Keratinocyte (primary cell): Measurements from ENCODE around the gene FTO. TPM values are rescaled to one million over a fixed set of nuclear protein-coding genes. Genes with fewer than 3 reads are reported as not detected.

Source experiments
- DNase-seq: peaks from one replicate; pipeline ENCODE4 v3.0.0-alpha.2; 2011; ENCODE audit warnings: low read depth, missing footprints, low spot score
- FAIRE-seq: peaks from 2 replicates; lab custom pipeline; 2011; peaks lifted over from hg19 to GRCh38; lab: Jason Lieb, UNC
- H2AFZ ChIP-seq: 2 replicates; pipeline ENCODE4 v1.6.0; 2012; ENCODE audit warnings: low read length, control low read depth, inconsistent platforms; ENCODE audit not compliant: control insufficient read depth
- H3K27ac ChIP-seq: 2 replicates; pipeline ENCODE4 v1.5.1; 2011; ENCODE audit warnings: low read length; ENCODE audit not compliant: control insufficient read depth, insufficient read depth
- H3K27me3 ChIP-seq: 3 replicates; pipeline ENCODE4 v1.6.0; 2011; ENCODE audit warnings: low read length; ENCODE audit not compliant: control insufficient read depth, insufficient read depth; ENCODE audit errors: extremely low read depth
- H3K36me3 ChIP-seq, 2 experiments: 2 replicates in 1 of 2; 3 replicates in 1 of 2; pipeline ENCODE4 v1.5.1; 2011; ENCODE audit warnings: low read length in 2 of 2, mild to moderate bottlenecking in 1 of 2; ENCODE audit not compliant: control insufficient read depth in 2 of 2, insufficient read depth in 2 of 2; ENCODE audit errors: extremely low read depth in 1 of 2
- H3K4me1 ChIP-seq: 3 replicates; pipeline ENCODE4 v1.5.1; 2011; ENCODE audit warnings: low read length; ENCODE audit not compliant: control insufficient read depth, insufficient read depth; ENCODE audit errors: extremely low read depth
- H3K4me2 ChIP-seq: 3 replicates; pipeline ENCODE4 v1.6.0; 2011; ENCODE audit warnings: low read depth, low read length; ENCODE audit not compliant: control insufficient read depth, insufficient read depth; ENCODE audit errors: extremely low read depth
- H3K4me3 ChIP-seq, 3 experiments: fragments of 200-600 bp in 1 of 3; sonication (generic) in 1 of 3; 2 replicates in 2 of 3; 3 replicates in 1 of 3; pipeline ENCODE4 v1.5.1; 2011 to 2016; ENCODE audit warnings: low read length in 3 of 3, mild to moderate bottlenecking in 3 of 3, control low read depth in 2 of 3, inconsistent platforms in 1 of 3, low read depth in 1 of 3, mixed read lengths in 1 of 3, mixed run types in 1 of 3, moderate library complexity in 1 of 3; ENCODE audit not compliant: control insufficient read depth in 2 of 3, insufficient read depth in 2 of 3; ENCODE audit errors: extremely low read depth in 1 of 3
- H3K79me2 ChIP-seq: 2 replicates; pipeline ENCODE4 v1.6.0; 2012; ENCODE audit warnings: low read length; ENCODE audit not compliant: control insufficient read depth, insufficient read depth
- H3K9ac ChIP-seq: 3 replicates; pipeline ENCODE4 v1.6.0; 2011; ENCODE audit warnings: low read length; ENCODE audit not compliant: control insufficient read depth, insufficient read depth; ENCODE audit errors: extremely low read depth
- H3K9me1 ChIP-seq: 3 replicates; pipeline ENCODE4 v1.6.0; 2011; ENCODE audit warnings: low read length; ENCODE audit not compliant: control insufficient read depth, insufficient read depth; ENCODE audit errors: extremely low read depth
- H3K9me3 ChIP-seq: 2 replicates; pipeline ENCODE4 v1.5.1; 2012; ENCODE audit warnings: low read depth, low read length; ENCODE audit not compliant: control insufficient read depth
- H4K20me1 ChIP-seq: 3 replicates; pipeline ENCODE4 v1.6.0; 2011; ENCODE audit warnings: low read length; ENCODE audit not compliant: control insufficient read depth, insufficient read depth; ENCODE audit errors: extremely low read depth
- CTCF ChIP-seq, 3 experiments: IDR thresholded peaks in 1 of 3; conservative IDR thresholded peaks in 1 of 3; optimal IDR thresholded peaks in 1 of 3; 2 replicates in 2 of 3; 3 replicates in 1 of 3; pipeline versions ENCODE3 to v1.5.1; 2011; ENCODE audit warnings: low read length in 3 of 3, mild to moderate bottlenecking in 3 of 3, moderate library complexity in 2 of 3, control low read depth in 1 of 3, inconsistent platforms in 1 of 3; ENCODE audit not compliant: insufficient read depth in 2 of 3; ENCODE audit errors: extremely low read depth in 1 of 3
- EZH2 ChIP-seq: IDR thresholded peaks from one replicate; pipeline ENCODE4 v1.6.1; 2012; ENCODE audit warnings: inconsistent platforms, mild to moderate bottlenecking, low read length, moderate library complexity
- dilution Hi-C: fragments of 300-500 bp; cut with MboI; formaldehyde crosslinking; loops from one replicate; pipeline ENCODE4 v1.7.0; 2020; ENCODE audit warnings: low sequenced_read_pairs; ENCODE audit not compliant: extremely low pct_ligation_motif_present
- polyA plus RNA-seq, 5 experiments: library from polyadenylated mRNA; depleted of rRNA in 3 of 5; stranded (reverse) in 3 of 5; stranded (forward) in 1 of 5; unstranded in 1 of 5; fragments of >200 nt; gene quantifications; 1 replicate in 1 of 5; 2 replicates in 3 of 5; 3 replicates in 1 of 5; pipeline versions ENCODE4 v1.2.1 to v1.2.3, GENCODE V29; 2011 to 2012; ENCODE audit warnings: missing spikeins in 2 of 5, low read depth in 1 of 5, low replicate concordance in 1 of 5

Gene FTO
- polyA plus RNA-seq, 1 donor (not counting 4 experiments of a cell fraction or from before 2014, with no cell fraction given): 56.4 TPM

- H3K9ac ChIP-seq: no peak overlapping the region
- H4K20me1 ChIP-seq: no peaks in the 10 kb centered on the region
- H3K9me3 ChIP-seq: no peaks in the 10 kb centered on the region
- no peak for FAIRE-seq
- no peak overlapping the region for H2AFZ ChIP-seq
- dilution Hi-C loops: no loop called here
- TF ChIP-seq CTCF (optimal IDR thresholded peaks at IDR 0.05 in 1 of 3, IDR thresholded peaks at IDR 0.05 in 1 of 3, conservative IDR thresholded peaks at IDR 0.05 in 1 of 3; ENCODE audit: extremely low read depth in 1 of 3, insufficient read depth in 2 of 3, low read length in 3 of 3) (no peak), EZH2 (no peak)
- H3K36me3 ChIP-seq: no peaks in the 10 kb centered on the region
- no peak overlapping the region for H3K4me3 ChIP-seq
- H3K27ac ChIP-seq: no peak overlapping the region
- H3K4me2 ChIP-seq: no peak overlapping the region
- no peaks in the 10 kb centered on the region for H3K9me1 ChIP-seq
- H3K79me2 ChIP-seq: no peaks in the 10 kb centered on the region
- peaks cover 22% of the 10 kb centered on the region for H3K4me1 ChIP-seq
- H3K27me3 ChIP-seq: no peaks in the 10 kb centered on the region
- no peak for DNase-seq
Observed at GRCh38 chr16:53895433-53895832, 191.5 kb downstream of the FTO start.

GRCh38 chr16:53895851-53896250 is 191.9 kb downstream of the FTO start:
- dilution Hi-C loops: no loop called here
- H4K20me1 ChIP-seq: no peaks in the 10 kb centered on the region
- no peaks in the 10 kb centered on the region for H3K79me2 ChIP-seq
- no peaks in the 10 kb centered on the region for H3K9me3 ChIP-seq
- no peak overlapping the region for H3K4me3 ChIP-seq
- no peaks in the 10 kb centered on the region for H3K36me3 ChIP-seq
- TF ChIP-seq EZH2 (no peak), CTCF (optimal IDR thresholded peaks at IDR 0.05 in 1 of 3, IDR thresholded peaks at IDR 0.05 in 1 of 3, conservative IDR thresholded peaks at IDR 0.05 in 1 of 3; ENCODE audit: extremely low read depth in 1 of 3, insufficient read depth in 2 of 3, low read length in 3 of 3) (no peak)
- H3K9me1 ChIP-seq: no peaks in the 10 kb centered on the region
- peaks cover 22% of the 10 kb centered on the region for H3K4me1 ChIP-seq
- no peak overlapping the region for H3K27ac ChIP-seq
- no peak overlapping the region for H3K4me2 ChIP-seq
- DNase-seq (no peak), FAIRE-seq (no peak)
- H3K9ac ChIP-seq: no peak overlapping the region
- no peak overlapping the region for H2AFZ ChIP-seq
- no peaks in the 10 kb centered on the region for H3K27me3 ChIP-seq
